Stimulated activated CD4-positive, alpha-beta T cell treated with anti-CD3 and anti-CD28 coated beads, Interleukin-4, amount 100 ng/mL, for 4 hours (primary cell): ENCODE data around the gene ZNF181.
"Not testable (repeated sequence)": the region's sequence is repeated elsewhere in the genome, so short reads cannot be mapped to it uniquely, and the experiment has no call there.

Experiments used
- DNase-seq, 2 experiments: peaks; one replicate each; pipeline ENCODE4 v3.0.0-alpha.2; 2020

Gene ZNF181

GRCh38 chr19:34733746-34734536 is at the start of gene ZNF181:
Gene ZNF181, plus strand, starts transcription at chr19:34734243. Its CDS starts 795 bp downstream, at chr19:34735038.
- DNase-seq: peak; percentile 74 to 82

DNA sequence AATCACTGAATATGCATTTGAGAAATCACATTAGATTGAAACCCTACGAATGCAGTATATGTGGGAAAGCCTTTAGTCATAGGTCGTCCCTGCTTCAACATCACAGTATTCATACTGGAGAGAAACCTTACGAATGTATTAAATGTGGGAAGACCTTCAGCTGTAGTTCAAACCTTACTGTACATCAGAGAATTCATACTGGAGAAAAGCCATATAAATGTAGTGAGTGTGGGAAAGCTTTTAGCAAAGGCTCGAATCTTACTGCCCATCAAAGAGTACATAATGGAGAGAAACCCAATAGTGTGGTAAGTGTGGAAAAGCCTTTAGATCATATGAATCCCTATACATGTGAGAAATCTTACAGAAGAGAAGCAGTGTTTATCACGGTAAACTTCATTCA is 48.8 kb upstream of the ZNF181 start:
- DNase-seq: not testable (repeated sequence)

DNA sequence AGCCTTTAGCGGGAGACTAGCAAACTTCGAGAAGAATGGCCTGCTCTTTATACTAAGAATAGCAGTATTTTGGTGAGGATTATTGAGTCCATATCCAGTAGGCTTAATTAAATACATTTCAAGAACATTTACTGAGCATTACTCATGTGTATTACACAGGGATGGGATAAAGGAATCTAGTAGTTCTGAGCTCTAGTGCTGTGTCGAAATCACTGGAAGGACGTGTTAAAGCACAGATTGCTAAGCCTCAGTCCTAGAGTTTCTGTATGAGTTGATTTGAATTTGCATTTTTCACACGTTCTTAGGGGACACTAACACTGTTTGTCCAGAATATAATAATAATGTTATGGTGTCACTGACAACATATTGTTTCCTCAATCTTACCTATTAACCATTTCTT is 47.6 kb upstream of the ZNF181 start:
- DNase-seq: no peak

- no peak for DNase-seq
Observed at GRCh38 chr19:34687348-34687747, 46.7 kb upstream of the ZNF181 start.

GRCh38 chr19:34688592-34688991 is 45.5 kb upstream of the ZNF181 start:
- DNase-seq: no peak

DNA sequence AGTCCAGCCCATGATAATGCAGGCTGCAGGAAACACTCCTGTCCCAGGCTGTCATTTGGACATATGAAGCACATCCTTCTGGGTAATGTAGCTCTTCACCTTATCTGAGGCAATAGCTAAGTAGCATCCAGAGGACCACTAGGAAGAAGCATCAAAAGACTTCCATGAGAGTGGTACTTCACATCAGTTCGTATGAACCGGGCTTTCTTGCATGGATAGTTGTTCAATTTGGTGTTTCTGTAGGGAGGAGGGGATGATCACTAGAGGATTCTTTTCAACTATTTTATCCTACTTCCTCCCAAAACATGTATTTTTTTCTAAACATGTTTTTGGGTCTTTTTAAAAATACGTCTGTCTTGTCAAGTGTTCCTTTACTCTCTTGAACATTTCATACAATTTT is 43.7 kb upstream of the ZNF181 start:
- DNase-seq: no peak

DNA sequence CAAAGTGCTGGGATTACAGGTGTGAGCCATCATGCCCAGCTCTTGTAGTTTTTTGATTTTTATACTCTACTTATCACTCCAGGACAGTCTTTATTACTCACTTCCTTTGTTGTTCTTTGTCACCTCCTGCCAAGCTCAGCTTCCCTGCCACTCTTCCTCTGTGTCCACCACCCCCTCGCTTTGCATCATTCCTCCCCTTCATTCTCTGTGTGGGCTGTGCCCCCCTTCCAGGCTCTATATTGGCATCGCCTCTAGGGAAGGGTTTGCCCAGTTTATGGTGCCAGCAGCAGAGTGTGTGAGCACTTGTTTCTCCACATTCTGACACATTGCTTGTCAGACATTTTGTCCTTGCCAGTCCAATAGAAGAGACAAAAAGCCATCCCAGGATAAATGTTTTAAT is 41.5 kb upstream of the ZNF181 start:
- no peak for DNase-seq

DNA sequence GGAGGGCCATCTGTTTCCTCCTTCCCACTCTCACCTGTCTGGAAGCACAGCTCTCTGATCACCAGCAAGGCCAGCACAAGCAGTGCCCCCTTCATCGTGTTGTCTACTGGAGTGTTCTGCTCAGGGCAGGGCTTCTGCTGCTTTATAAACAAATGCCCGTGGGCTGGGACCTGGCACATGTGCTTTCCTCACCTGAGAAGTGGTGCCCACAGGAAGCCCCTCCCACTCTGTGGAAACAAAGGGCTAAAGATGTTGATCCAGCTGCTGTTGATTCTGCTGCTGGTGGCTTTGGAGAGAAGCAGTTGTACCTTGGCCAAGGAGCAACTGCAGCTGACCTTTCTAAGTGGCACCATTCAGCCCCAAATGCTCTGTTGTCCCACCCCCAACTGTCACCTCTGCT is 26.4 kb upstream of the ZNF181 start:
- no peak for DNase-seq

GRCh38 chr19:34711890-34712289 is 22.2 kb upstream of the ZNF181 start:
- DNase-seq: no peak

DNA sequence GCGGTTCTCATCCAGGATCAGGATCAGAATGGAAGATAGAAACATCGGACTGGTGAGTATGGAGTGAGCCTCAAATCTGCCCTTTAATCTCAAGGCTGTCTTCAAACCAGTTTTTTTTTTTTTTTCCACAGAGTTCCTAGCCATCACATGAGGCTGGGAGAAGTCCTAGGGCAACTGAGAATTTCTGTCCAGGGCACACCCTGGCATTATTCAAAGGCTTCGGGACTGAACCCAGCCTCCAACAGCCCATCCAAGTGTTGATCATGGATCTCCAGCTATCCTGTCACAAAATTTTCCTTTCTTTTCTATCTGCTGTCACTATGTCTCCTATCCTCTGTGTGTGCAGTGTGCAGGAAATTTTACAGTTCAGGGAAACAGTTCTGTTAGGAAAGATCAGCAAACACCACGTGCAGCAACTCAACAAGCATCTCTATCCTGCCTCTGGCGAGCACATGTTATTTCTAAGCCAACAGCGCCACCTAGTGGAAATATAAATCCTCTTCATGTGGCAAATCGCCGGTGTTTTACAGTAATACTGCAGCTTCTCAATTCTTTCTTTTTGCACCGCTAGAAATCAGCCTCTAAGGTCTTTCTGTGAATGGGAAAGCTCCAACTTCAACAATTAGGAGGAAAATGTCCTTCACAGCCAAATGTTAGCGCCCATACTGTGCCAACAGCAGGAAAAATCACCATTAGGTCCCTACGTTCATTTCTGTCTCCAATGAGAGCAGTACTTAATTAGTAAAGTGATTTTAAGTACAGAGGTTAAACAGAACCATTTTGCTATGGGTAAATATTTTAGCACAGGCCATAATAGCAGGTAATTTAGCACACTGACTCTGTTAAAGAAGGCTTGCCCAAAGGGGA is 21.4 kb upstream of the ZNF181 start:
- DNase-seq: peak in 1 of 2 experiments; percentile 49

DNA sequence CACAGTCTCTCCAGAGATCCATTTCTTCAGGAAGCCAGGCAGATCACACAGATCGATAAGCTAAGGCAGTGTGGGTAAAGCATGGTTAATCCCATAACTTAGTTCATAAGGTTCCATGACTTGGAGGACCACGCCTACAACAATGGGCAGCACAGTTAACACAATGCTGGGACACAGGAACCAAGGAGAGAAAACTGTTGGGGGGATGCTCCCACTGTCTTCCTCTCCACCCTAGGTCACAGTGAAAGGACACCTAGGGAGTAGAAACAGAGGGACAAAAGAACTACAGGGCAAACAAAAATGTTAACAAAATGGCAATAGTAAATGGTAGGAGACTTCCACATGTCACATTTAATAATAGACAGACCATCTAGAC is 20.8 kb upstream of the ZNF181 start:
- no peak for DNase-seq

DNA sequence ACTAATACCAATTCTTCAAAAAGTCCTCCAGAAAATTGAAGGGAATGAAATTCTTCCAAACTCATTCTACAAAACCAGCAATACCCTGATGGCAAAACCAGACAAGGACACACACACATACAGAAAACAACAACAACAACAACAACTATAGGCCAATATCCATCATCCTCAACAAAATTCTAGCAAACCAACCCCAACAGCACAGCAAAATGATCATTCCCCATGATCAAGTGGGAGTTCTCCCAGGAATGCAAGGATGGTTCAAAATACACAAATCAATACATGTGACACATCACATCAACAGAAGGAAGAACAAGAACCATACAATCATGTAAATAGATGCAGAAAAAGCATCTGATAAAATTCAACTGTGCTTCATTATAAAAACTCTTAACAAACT is 18.7 kb upstream of the ZNF181 start:
- DNase-seq: no peak

DNA sequence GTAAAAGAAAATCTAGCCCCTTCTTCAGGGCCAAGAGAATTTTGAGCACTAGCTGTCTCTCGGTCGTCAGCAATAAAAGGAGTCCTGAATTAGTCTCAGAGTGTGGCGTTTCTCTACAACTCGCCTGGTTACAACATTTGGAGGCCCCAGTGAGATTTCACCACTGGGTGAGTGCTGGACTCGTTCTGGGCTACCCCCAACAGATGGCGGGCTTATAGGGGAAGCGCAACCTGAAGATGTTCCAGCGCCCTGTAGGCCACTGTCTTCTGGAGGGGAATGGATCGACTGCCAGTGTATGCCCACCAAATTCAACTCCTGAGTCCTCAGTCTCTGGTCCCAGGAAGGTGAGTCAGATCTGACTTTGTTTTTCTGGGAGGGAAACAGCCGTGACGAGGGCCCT is 11.7 kb upstream of the ZNF181 start:
- no peak for DNase-seq

DNA sequence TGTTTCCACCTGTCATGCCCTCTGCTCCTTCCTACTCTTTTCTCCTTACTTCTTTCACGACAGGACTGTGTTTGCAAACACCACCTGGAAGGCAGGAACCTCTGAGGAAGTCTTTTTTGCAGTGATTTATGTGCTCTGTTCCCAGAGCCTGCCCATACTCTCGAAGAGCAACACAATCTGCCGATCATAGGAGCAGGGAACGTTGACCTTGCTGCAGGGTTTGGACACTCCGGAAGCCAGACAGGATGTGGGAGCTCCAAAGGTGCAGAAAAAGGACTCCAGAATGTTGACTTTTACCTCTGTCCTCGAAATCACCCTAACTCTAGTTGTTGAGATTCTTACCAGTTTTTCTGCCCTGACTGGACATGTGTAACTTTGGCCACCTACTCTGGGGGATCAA is 8.6 kb upstream of the ZNF181 start:
- DNase-seq: no peak

- no peak for DNase-seq
Observed at GRCh38 chr19:34731019-34731829, 2.8 kb upstream of the ZNF181 start.

GRCh38 chr19:34731964-34732363 is 2.1 kb upstream of the ZNF181 start:
- DNase-seq: no peak

DNA sequence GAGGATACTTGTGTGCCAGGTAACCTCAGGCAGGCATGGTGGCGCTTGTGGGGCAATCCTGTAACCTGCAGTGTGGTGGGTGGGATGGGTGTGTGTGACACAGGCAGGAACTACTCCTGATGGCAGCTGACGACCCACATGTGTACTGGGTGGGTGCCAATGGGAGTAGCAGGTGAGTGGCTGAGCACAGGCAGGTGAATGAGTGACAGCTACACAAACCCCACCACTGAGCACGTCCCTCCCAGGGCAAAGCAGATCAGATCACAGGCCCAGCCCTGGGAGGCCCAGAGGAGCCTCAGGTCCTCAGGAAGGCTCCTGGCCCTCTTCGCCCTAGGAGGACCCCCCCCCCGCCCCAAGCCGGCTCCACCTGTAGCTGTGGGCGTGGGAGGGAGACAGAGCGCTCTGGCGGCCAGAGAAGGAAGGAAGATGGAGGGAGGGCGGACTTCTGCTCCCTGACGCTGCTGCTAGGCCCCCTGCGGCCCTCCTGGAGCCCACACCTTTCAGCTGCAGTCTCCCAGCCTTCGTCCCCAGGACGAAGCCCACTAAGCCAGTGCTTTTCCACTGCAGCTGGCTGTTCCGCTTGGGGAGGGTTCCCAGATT is 1.3 kb upstream of the ZNF181 start:
- no peak for DNase-seq

- DNase-seq: no peak
Observed at GRCh38 chr19:34733266-34733745, 737 bp upstream of the ZNF181 start.

DNA sequence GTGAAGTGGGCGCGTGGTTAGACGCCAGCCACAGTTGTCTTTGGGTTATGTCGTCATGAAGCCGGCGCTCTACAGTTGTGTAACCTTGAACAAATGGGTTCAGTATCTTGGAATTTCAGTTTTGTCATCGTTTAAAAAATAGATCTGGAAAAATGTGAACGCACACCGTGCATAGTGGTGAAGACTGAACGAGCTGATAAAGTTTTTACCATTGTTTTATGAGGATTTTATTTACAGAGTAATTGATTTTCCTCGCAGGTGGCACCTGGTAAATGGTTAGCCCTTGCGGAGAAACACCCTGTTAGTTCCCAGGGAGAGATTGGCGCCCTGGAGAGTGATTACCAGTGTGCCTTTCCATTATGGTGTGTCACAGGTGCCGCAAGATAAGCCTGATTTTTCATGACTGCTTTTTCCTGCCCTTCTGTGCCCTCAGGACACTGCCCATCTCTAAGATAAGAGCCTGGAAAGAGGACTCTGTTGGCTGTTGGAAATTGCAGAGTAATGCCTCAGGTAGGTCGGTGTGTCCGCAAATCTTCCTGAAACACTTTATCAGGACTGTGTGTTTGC is 577 bp downstream of the ZNF181 start:
- DNase-seq: no peak

DNA sequence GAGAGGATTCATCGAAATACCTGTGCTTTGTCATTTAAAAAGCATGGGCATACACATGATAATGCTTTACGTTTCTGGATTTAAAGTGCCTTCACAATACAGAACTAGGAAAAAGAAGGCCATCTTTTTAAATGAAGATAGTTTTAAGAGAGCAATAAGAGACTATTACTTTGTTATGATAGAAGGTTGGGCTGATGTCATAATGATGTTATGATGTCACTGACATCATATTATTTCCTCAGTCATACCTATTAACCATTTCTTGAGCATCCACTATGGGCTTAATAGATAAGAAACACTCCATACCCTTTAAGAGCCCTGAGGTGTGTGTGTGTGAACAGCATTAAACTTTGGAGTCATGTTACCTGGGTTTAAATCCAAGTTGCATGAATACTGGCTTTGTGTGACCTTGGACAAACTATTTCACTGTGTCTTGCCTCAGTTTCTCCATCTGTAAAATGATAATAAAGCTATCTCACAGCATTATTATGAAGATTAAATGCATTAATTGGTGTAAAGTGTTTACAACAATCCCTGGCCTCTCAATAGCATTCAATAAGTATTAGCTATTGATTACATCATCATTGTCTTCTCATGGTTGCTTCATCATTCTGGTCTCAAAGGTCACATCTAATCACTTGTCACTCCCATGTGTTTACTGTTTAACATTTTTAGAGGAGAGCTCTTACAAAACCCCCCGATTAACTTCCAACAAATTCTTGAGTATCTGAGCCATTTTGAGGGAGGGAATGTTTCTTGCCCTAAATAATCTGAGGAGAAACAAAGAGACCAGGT is 11.1 kb downstream of the ZNF181 start:
- no peak for DNase-seq

- DNase-seq: no peak
Observed at GRCh38 chr19:34757441-34757840, 23.4 kb downstream of the ZNF181 start.
